IPS-NIHi7 (cell line): ENCODE measurements around the gene UGT1A6.
A peak's percentile ranks its signal among the peaks of the same experiment; 100 is the strongest.

Experiments
- DNase-seq: peaks from one replicate; pipeline ENCODE4 v3.0.0; 2012; ENCODE audit warnings: mixed read lengths; ENCODE audit errors: extremely low spot score

Gene UGT1A6

GRCh38 chr2:233801357-233802131 lies 108.9 kb downstream of the UGT1A6 start:
- no peak for DNase-seq

GRCh38 chr2:233802132-233802815 lies 109.6 kb downstream of the UGT1A6 start:
- DNase-seq, result no peak

GRCh38 chr2:233803292-233803911 lies 110.7 kb downstream of the UGT1A6 start:
- no peak for DNase-seq

- DNase-seq, result no peak
Observed at GRCh38 chr2:233803994-233804393, 111.3 kb downstream of the UGT1A6 start.

- no peak for DNase-seq
Observed at GRCh38 chr2:233807215-233807865, 114.7 kb downstream of the UGT1A6 start.

GRCh38 chr2:233807966-233808935 lies 115.6 kb downstream of the UGT1A6 start:
- DNase-seq, result no peak

GRCh38 chr2:233810385-233810784 lies 117.7 kb downstream of the UGT1A6 start:
- DNase-seq, result no peak

- no peak for DNase-seq
Observed at GRCh38 chr2:233811087-233811486, 118.4 kb downstream of the UGT1A6 start.

GRCh38 chr2:233811732-233812131 lies 119.0 kb downstream of the UGT1A6 start:
- no peak for DNase-seq

GRCh38 chr2:233813236-233814055 lies 120.8 kb downstream of the UGT1A6 start:
- DNase-seq, result no peak

GRCh38 chr2:233814056-233814835 lies 121.6 kb downstream of the UGT1A6 start:
- DNase-seq, result peak; percentile 72

GRCh38 chr2:233815861-233816260 lies 123.2 kb downstream of the UGT1A6 start:
- no peak for DNase-seq

- no peak for DNase-seq
Observed at GRCh38 chr2:233816334-233816733, 123.6 kb downstream of the UGT1A6 start.

GRCh38 chr2:233816771-233817170 lies 124.1 kb downstream of the UGT1A6 start:
- DNase-seq, result no peak

- DNase-seq, result no peak
Observed at GRCh38 chr2:233817361-233817911, 124.7 kb downstream of the UGT1A6 start.

GRCh38 chr2:233817995-233818638 lies 125.4 kb downstream of the UGT1A6 start:
- DNase-seq, result no peak

- no peak for DNase-seq
Observed at GRCh38 chr2:233818639-233819621, 126.2 kb downstream of the UGT1A6 start.
